A549 (cell line): ENCODE measurements around the gene TMTC2. TPM values are rescaled to one million over a fixed set of nuclear protein-coding genes. Genes with fewer than 3 reads are reported as not detected.

Source experiments
- ATAC-seq, 2 experiments: fragments of 200-7000 bp in 1 of 2; fragments of >200 bp in 1 of 2; cut with Nextera tagmentation in 1 of 2; cut with Tn5 transposase in 1 of 2; 3 replicates each; pipeline versions ENCODE4 v1.8.0 to v1.9.1; 2018 to 2020; ENCODE audit warnings: mild to moderate bottlenecking in 1 of 2, moderate library complexity in 1 of 2
- CTCF ChIA-PET: fragments of 300-600 bp; sonication (Branson Sonifier 250); formaldehyde crosslinking; extraction: SDS; loops from one replicate; lab custom pipeline; 2021; ENCODE audit warnings: antibody characterized with exemption, inconsistent platforms; lab: Yijun Ruan, JAX
- POLR2A ChIA-PET: fragments of 350-600 bp; formaldehyde crosslinking; extraction: SDS; loops from one replicate; lab custom pipeline; 2021; ENCODE audit warnings: antibody characterized with exemption, inconsistent platforms; lab: Yijun Ruan, JAX
- DNase-seq, 2 experiments: peaks; one replicate each; pipeline versions ENCODE4 v3.0.0 to v3.0.0-alpha.2; 2011 to 2016; ENCODE audit warnings: low read depth in 1 of 2, low spot score in 1 of 2
- FAIRE-seq: peaks from 2 replicates; lab custom pipeline; 2011; peaks lifted over from hg19 to GRCh38; lab: Jason Lieb, UNC
- H3K27ac ChIP-seq, 2 experiments: fragments of >200 bp; sonication (Bioruptor Twin); formaldehyde crosslinking; 3 replicates each; pipeline ENCODE4 v1.5.1; 2016 to 2017
- H3K4me1 ChIP-seq: fragments of >200 bp; sonication (Bioruptor Twin); formaldehyde crosslinking; 3 replicates; pipeline ENCODE4 v1.6.1; 2016
- H3K4me2 ChIP-seq: fragments of >200 bp; sonication (Bioruptor Twin); formaldehyde crosslinking; 3 replicates; pipeline ENCODE4 v1.6.1; 2016
- H3K4me3 ChIP-seq: fragments of >200 bp; sonication (Bioruptor Twin); formaldehyde crosslinking; 3 replicates; pipeline ENCODE4 v1.5.1; 2016
- H3K9me3 ChIP-seq: fragments of >200 bp; sonication (Bioruptor Twin); formaldehyde crosslinking; 3 replicates; pipeline ENCODE4 v1.6.1; 2016
- CBX8 ChIP-seq: fragments of 200-600 bp; sonication (generic); IDR thresholded peaks from 2 replicates; pipeline ENCODE4 v1.6.1; 2016
- CEBPB ChIP-seq, 2 experiments: fragments of >200 bp in 1 of 2; sonication (Bioruptor Twin) in 1 of 2; formaldehyde crosslinking in 1 of 2; IDR thresholded peaks; 2 replicates each; pipeline ENCODE4 v1.6.1; 2012 to 2016
- CHD4 ChIP-seq: fragments of 200-600 bp; sonication (generic); IDR thresholded peaks from 2 replicates; pipeline ENCODE4 v1.6.1; 2016; ENCODE audit warnings: antibody characterized with exemption, mild to moderate bottlenecking, borderline replicate concordance
- EHF ChIP-seq: fragments of 250-450 bp; sonication (Bioruptor Pico); IDR thresholded peaks from 2 replicates; pipeline ENCODE4 v1.5.0; 2020; ENCODE audit warnings: mild to moderate bottlenecking
- EP300 ChIP-seq, 2 experiments: fragments of >200 bp; sonication (Bioruptor Twin); formaldehyde crosslinking; IDR thresholded peaks; 2 replicates in 1 of 2; 3 replicates in 1 of 2; pipeline ENCODE4 v1.6.1; 2016 to 2017
- FOSL2 ChIP-seq, 2 experiments: fragments of 450-650 bp in 1 of 2; fragments of >200 bp in 1 of 2; sonication (Bioruptor Twin) in 1 of 2; formaldehyde crosslinking; IDR thresholded peaks; 2 replicates each; pipeline versions ENCODE4 v1.5.0 to v1.6.1; 2016 to 2020; ENCODE audit warnings: mild to moderate bottlenecking in 1 of 2, moderate library complexity in 1 of 2
- FOXS1 ChIP-seq: fragments of 250-450 bp; sonication (Bioruptor Pico); IDR thresholded peaks from 2 replicates; pipeline ENCODE4 v1.5.0; 2020; ENCODE audit warnings: mild to moderate bottlenecking, moderate library complexity
- HDAC2 ChIP-seq: fragments of 200-600 bp; sonication (generic); IDR thresholded peaks from 2 replicates; pipeline ENCODE4 v1.6.1; 2016
- HEYL ChIP-seq: fragments of 250-450 bp; sonication (Bioruptor Pico); IDR thresholded peaks from 2 replicates; pipeline ENCODE4 v1.8.0; 2021; ENCODE audit warnings: mild to moderate bottlenecking, moderate library complexity
- HOXA7 ChIP-seq: fragments of 250-450 bp; sonication (Bioruptor Pico); IDR thresholded peaks from 2 replicates; pipeline ENCODE4 v1.5.0; 2020; ENCODE audit warnings: mild to moderate bottlenecking, moderate library complexity
- KDM1A ChIP-seq: fragments of 200-600 bp; sonication (generic); IDR thresholded peaks from 2 replicates; pipeline ENCODE4 v1.6.1; 2016; ENCODE audit warnings: low read depth, mild to moderate bottlenecking
- MAFK ChIP-seq: fragments of 450-650 bp; IDR thresholded peaks from 2 replicates; pipeline ENCODE4 v1.6.1; 2014; ENCODE audit not compliant: partially characterized antibody
- MAX ChIP-seq: IDR thresholded peaks from 2 replicates; pipeline ENCODE4 v1.6.1; 2012
- NR3C1 ChIP-seq: fragments of >200 bp; sonication (Bioruptor Twin); formaldehyde crosslinking; IDR thresholded peaks from 3 replicates; pipeline ENCODE4 v1.6.1; 2017
- PBX3 ChIP-seq: IDR thresholded peaks from 2 replicates; pipeline ENCODE4 v1.6.1; 2012
- POLR2AphosphoS2 ChIP-seq: conservative IDR thresholded peaks from 2 replicates; pipeline ENCODE4 v1.6.1; 2012; ENCODE audit warnings: low read length, improper control_type of control experiment, inconsistent platforms
- RCOR1 ChIP-seq: fragments of 150-350 bp; IDR thresholded peaks from 2 replicates; pipeline ENCODE4 v1.6.1; 2014; ENCODE audit warnings: antibody characterized with exemption, low read length, low read depth
- REST ChIP-seq: fragments of 200-600 bp; sonication (generic); IDR thresholded peaks from 2 replicates; pipeline ENCODE4 v1.6.1; 2016; ENCODE audit warnings: antibody characterized with exemption, mild to moderate bottlenecking, moderate library complexity
- RNF2 ChIP-seq: fragments of 200-600 bp; sonication (generic); IDR thresholded peaks from 2 replicates; pipeline ENCODE4 v1.6.1; 2016; ENCODE audit warnings: low read depth, mild to moderate bottlenecking, antibody characterized with exemption, moderate library complexity, borderline replicate concordance
- SMC3 ChIP-seq: fragments of >200 bp; sonication (Bioruptor Twin); formaldehyde crosslinking; IDR thresholded peaks from 3 replicates; pipeline ENCODE4 v1.6.1; 2018; ENCODE audit warnings: inconsistent platforms
- SREBF2 ChIP-seq: fragments of 450-650 bp; IDR thresholded peaks from 2 replicates; pipeline ENCODE4 v1.6.1; 2014; ENCODE audit warnings: mild to moderate bottlenecking, moderate library complexity
- TFCP2L1 ChIP-seq: fragments of 250-450 bp; sonication (Bioruptor Pico); IDR thresholded peaks from 2 replicates; pipeline ENCODE4 v1.5.0; 2021; ENCODE audit warnings: mild to moderate bottlenecking
- USF2 ChIP-seq: fragments of 450-650 bp; IDR thresholded peaks from 2 replicates; pipeline ENCODE4 v1.6.1; 2014; ENCODE audit warnings: antibody characterized with exemption
- ZC3H11A ChIP-seq: fragments of 450-650 bp; IDR thresholded peaks from 2 replicates; pipeline ENCODE4 v1.6.1; 2014; ENCODE audit warnings: antibody characterized with exemption, mild to moderate bottlenecking
- WGBS: methylation state at CpG from one replicate; pipeline ENCODE4 v1.1.6; 2017; ENCODE audit errors: missing lambda C conversion rate; 5-methylcytosine and 5-hydroxymethylcytosine counted together
- polyA plus RNA-seq, 4 experiments: library from polyadenylated mRNA; depleted of rRNA in 3 of 4; stranded (reverse); fragments of >200 nt; fragmentation: RNase III in 1 of 4; extraction: RNeasy Plus Mini Kit Qiagen cat#74134 plus additional on column Dnase treatment in 1 of 4; gene quantifications; 2 replicates in 3 of 4; 3 replicates in 1 of 4; pipeline ENCODE4 v1.2.3, GENCODE V29; 2011 to 2017
- TF ChIP-seq, protein P1 (sequence below): fragments of 250-450 bp; sonication (Bioruptor Pico); IDR thresholded peaks from 2 replicates; pipeline ENCODE4 v1.5.0; 2020; ENCODE audit warnings: low read depth, mild to moderate bottlenecking, moderate library complexity

The TMTC2 gene
- polyA plus RNA-seq, 2 of the 4 experiments (the other 2 are of a cell fraction), result 1.8 to 5.3 TPM

DNA sequence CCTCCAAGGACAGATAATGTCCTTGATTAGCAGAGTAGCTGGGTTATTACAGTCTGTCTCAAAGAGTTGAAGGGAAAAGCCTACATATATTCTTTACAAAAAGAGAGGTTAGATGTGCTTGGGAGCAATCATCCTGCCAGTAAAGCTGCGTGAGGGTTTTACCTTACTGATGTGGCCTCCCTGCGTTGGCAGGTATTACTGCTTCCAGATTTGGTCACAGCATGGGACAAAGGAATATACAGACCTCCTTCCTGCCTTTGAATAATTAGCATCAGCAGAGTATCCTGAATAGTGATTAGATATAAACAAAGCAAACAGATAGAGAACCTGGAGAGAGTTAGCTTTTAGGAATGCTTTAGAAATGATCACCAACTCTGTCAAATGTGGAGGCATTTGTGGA, 69.6 kb downstream of the TMTC2 start:
- FAIRE-seq, result no peak
- Histone ChIP-seq H3K4me1 (no peaks in the 10 kb centered on the region), H3K4me3 (no peak overlapping the region), H3K4me2 (no peak overlapping the region), H3K9me3 (no peaks in the 10 kb centered on the region), H3K27ac (no peak overlapping the region)
- ChIA-PET CTCF (interaction anchor here (1.0 kb wide), 1 partner anchor 46 kb away, joined by 3 read pairs; no protein-coding TSS in a partner anchor), POLR2A (no interaction called here)
- no peak for ATAC-seq
- no peak for DNase-seq
- TF ChIP-seq NR3C1 (no peak), HOXA7 (CRISPR knock-in tag) (no peak), ZC3H11A (no peak), MAX (no peak), HDAC2 (no peak), SREBF2 (no peak), EP300 (IDR thresholded peaks at IDR 0.05) (no peak), EHF (CRISPR knock-in tag) (no peak), FOXS1 (CRISPR knock-in tag) (no peak), REST (no peak), RCOR1 (no peak), PBX3 (no peak), SMC3 (no peak), KDM1A (no peak), CEBPB (IDR thresholded peaks at IDR 0.05) (no peak), CHD4 (no peak), USF2 (no peak)
- TF ChIP-seq, protein P1, sequence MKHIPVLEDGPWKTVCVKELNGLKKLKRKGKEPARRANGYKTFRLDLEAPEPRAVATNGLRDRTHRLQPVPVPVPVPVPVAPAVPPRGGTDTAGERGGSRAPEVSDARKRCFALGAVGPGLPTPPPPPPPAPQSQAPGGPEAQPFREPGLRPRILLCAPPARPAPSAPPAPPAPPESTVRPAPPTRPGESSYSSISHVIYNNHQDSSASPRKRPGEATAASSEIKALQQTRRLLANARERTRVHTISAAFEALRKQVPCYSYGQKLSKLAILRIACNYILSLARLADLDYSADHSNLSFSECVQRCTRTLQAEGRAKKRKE (CRISPR knock-in tag), result no peak
- 86% methylated on average over 2 of the region's 2 CpGs for WGBS

GRCh38 chr12:82757059-82757458, 70.4 kb downstream of the TMTC2 start:
- no peak overlapping the region for H3K27ac ChIP-seq
- H3K4me3 ChIP-seq, result no peak overlapping the region
- ATAC-seq (no peak), FAIRE-seq (no peak), DNase-seq (no peak)
- CTCF ChIA-PET, result no interaction called here
- POLR2A ChIA-PET, result no interaction called here
- no peak overlapping the region for H3K4me2 ChIP-seq
- no peaks in the 10 kb centered on the region for H3K9me3 ChIP-seq
- 25% methylated on average over 1 of the region's 1 CpG for WGBS
- H3K4me1 ChIP-seq, result no peaks in the 10 kb centered on the region
- TF ChIP-seq REST (no peak), HOXA7 (CRISPR knock-in tag) (no peak), FOSL2 (IDR thresholded peaks at IDR 0.05) (no peak), FOSL2 (CRISPR knock-in tag; IDR thresholded peaks at IDR 0.05) (no peak), MAFK (no peak), POLR2AphosphoS2 (no peak), RNF2 (no peak), HEYL (CRISPR knock-in tag) (no peak), EHF (CRISPR knock-in tag) (no peak), PBX3 (no peak), CBX8 (no peak), TFCP2L1 (CRISPR knock-in tag) (no peak), CHD4 (no peak), CEBPB (IDR thresholded peaks at IDR 0.05) (no peak)
- TF ChIP-seq, protein P1 (CRISPR knock-in tag), result no peak
